HG03175 (cell line): Measurements from ENCODE around the gene KRT6C.

Experiments used
- ATAC-seq: cut with Tn5 transposase; IDR thresholded peaks from one replicate; pipeline ENCODE4 v1.9.1; 2021; ENCODE audit warnings: mild to moderate bottlenecking, moderate library complexity; ENCODE audit not compliant: unreplicated experiment

The KRT6C gene

GRCh38 chr12:52473768-52474167 is at the start of gene KRT6C:
Gene KRT6C (minus strand): TSS chr12:52473805. CDS start chr12:52473737, 68 bp downstream.
- ATAC-seq = no peak

GRCh38 chr12:52522346-52523011 is 48.9 kb upstream of the KRT6C start:
- ATAC-seq = no peak

GRCh38 chr12:52521568-52522266 is 48.1 kb upstream of the KRT6C start:
- ATAC-seq = no peak

- ATAC-seq = no peak
These were observed 47.6 kb upstream of the KRT6C start for GRCh38 chr12:52521175-52521567.

GRCh38 chr12:52519826-52520662 is 46.4 kb upstream of the KRT6C start, which contains the start of gene KRT5:
Gene KRT5 (minus strand): TSS chr12:52520394. CDS start chr12:52520296, 98 bp downstream.
- no peak for ATAC-seq

GRCh38 chr12:52519387-52519703 is 45.7 kb upstream of the KRT6C start:
- ATAC-seq = no peak

- ATAC-seq = no peak
These were observed 45.2 kb upstream of the KRT6C start for GRCh38 chr12:52518574-52519386.

GRCh38 chr12:52517888-52518287 is 44.3 kb upstream of the KRT6C start:
- no peak for ATAC-seq

GRCh38 chr12:52517005-52517835 is 43.6 kb upstream of the KRT6C start:
- no peak for ATAC-seq

- no peak for ATAC-seq
These were observed 42.6 kb upstream of the KRT6C start for GRCh38 chr12:52515927-52516831.

- no peak for ATAC-seq
These were observed 41.7 kb upstream of the KRT6C start for GRCh38 chr12:52515319-52515646.

- ATAC-seq = no peak
These were observed 41.1 kb upstream of the KRT6C start for GRCh38 chr12:52514471-52515318.

GRCh38 chr12:52513736-52514135 is 40.1 kb upstream of the KRT6C start:
- no peak for ATAC-seq

GRCh38 chr12:52508211-52508610 is 34.6 kb upstream of the KRT6C start:
- no peak for ATAC-seq

- ATAC-seq = no peak
These were observed 33.5 kb upstream of the KRT6C start for GRCh38 chr12:52506858-52507715.

GRCh38 chr12:52502877-52503276 is 29.3 kb upstream of the KRT6C start:
- ATAC-seq = no peak

GRCh38 chr12:52501490-52501889 is 27.9 kb upstream of the KRT6C start:
- ATAC-seq = no peak
